IMR-90 (cell line): ENCODE data around the gene CLIC4. TPM values are rescaled to one million over a fixed set of nuclear protein-coding genes. Genes with fewer than 3 reads are reported as not detected.
"Not testable (repeated sequence)": the region's sequence is repeated elsewhere in the genome, so short reads cannot be mapped to it uniquely, and the experiment has no call there.

Experiments used
- ATAC-seq: fragments of 200-7000 bp; cut with Tn5 transposase; 2 replicates; pipeline ENCODE4 v1.9.1; 2020; ENCODE audit warnings: low read depth, mild to moderate bottlenecking, moderate library complexity
- BruUV-seq: library from RNA; stranded (reverse); fragments of 400-500 nt; replicated peaks from 2 replicates; lab custom pipeline; 2021; lab: Mats Ljungman, UMichigan
- CTCF ChIA-PET: fragments of 300-600 bp; formaldehyde crosslinking; extraction: SDS; loops from one replicate; lab custom pipeline; 2021; ENCODE audit warnings: antibody characterized with exemption; lab: Yijun Ruan, JAX
- POLR2A ChIA-PET: fragments of 300-600 bp; sonication (Branson Sonifier 250); formaldehyde crosslinking; loops from one replicate; lab custom pipeline; 2022; ENCODE audit warnings: antibody characterized with exemption; ENCODE audit not compliant: unreplicated experiment; lab: Charles Lee
- DNase-seq: peaks from one replicate; pipeline ENCODE4 v3.0.0; 2013
- H2AFZ ChIP-seq: replicated peaks from 2 replicates; pipeline ENCODE3; 2013; ENCODE audit warnings: low read length, mild to moderate bottlenecking; ENCODE audit not compliant: poor library complexity
- H2AK5ac ChIP-seq: 2 replicates; pipeline ENCODE4 v1.6.1; 2013; ENCODE audit warnings: low read depth, low read length, inconsistent platforms
- H2AK9ac ChIP-seq: replicated peaks from 2 replicates; pipeline ENCODE3; 2013; ENCODE audit warnings: mild to moderate bottlenecking, low read depth, low read length, moderate library complexity; ENCODE audit not compliant: poor library complexity
- H2BK120ac ChIP-seq: 2 replicates; pipeline ENCODE4 v1.6.1; 2013; ENCODE audit warnings: low read depth, low read length, inconsistent platforms
- H2BK15ac ChIP-seq: 3 replicates; pipeline ENCODE4 v1.6.1; 2013; ENCODE audit warnings: low read depth, low read length, inconsistent platforms
- H2BK20ac ChIP-seq: 2 replicates; pipeline ENCODE4 v1.6.1; 2013; ENCODE audit warnings: low read depth, mild to moderate bottlenecking, inconsistent platforms, low read length, moderate library complexity
- H2BK5ac ChIP-seq: 2 replicates; pipeline ENCODE4 v1.6.1; 2013; ENCODE audit warnings: mild to moderate bottlenecking, low read depth, low read length, inconsistent platforms; ENCODE audit not compliant: poor library complexity, severe bottlenecking
- H3K14ac ChIP-seq: replicated peaks from 2 replicates; pipeline ENCODE4 v1.6.1; 2013; ENCODE audit warnings: low read depth, low read length, inconsistent platforms
- H3K18ac ChIP-seq: 2 replicates; pipeline ENCODE4 v1.6.1; 2013; ENCODE audit warnings: low read depth, low read length, control low read depth
- H3K23ac ChIP-seq: 2 replicates; pipeline ENCODE4 v1.6.1; 2013; ENCODE audit warnings: low read depth, low read length, inconsistent platforms
- H3K27ac ChIP-seq: 2 replicates; pipeline ENCODE4 v1.5.1; 2013; ENCODE audit warnings: mild to moderate bottlenecking, control low read depth, low read length; ENCODE audit not compliant: insufficient read depth
- H3K27me3 ChIP-seq: 2 replicates; pipeline ENCODE4 v1.6.1; 2013; ENCODE audit warnings: low read length; ENCODE audit not compliant: control insufficient read depth, insufficient read depth
- H3K36me3 ChIP-seq: 2 replicates; pipeline ENCODE4 v1.6.1; 2013; ENCODE audit warnings: low read length, mixed read lengths; ENCODE audit not compliant: control insufficient read depth, insufficient read depth
- H3K4ac ChIP-seq: 2 replicates; pipeline ENCODE4 v1.6.1; 2013; ENCODE audit warnings: low read depth, low read length, inconsistent platforms
- H3K4me1 ChIP-seq: 2 replicates; pipeline ENCODE4 v1.6.1; 2013; ENCODE audit warnings: low read length, mixed read lengths; ENCODE audit not compliant: control insufficient read depth, insufficient read depth
- H3K4me2 ChIP-seq: 2 replicates; pipeline ENCODE4 v1.6.1; 2013; ENCODE audit warnings: low read depth, mild to moderate bottlenecking, control low read depth, low read length, moderate library complexity
- H3K4me3 ChIP-seq: 2 replicates; pipeline ENCODE4 v1.5.1; 2013; ENCODE audit warnings: low read depth, mild to moderate bottlenecking, control low read depth, low read length, moderate library complexity; ENCODE audit not compliant: insufficient read depth
- H3K56ac ChIP-seq: 2 replicates; pipeline ENCODE4 v1.6.1; 2013; ENCODE audit warnings: low read length, inconsistent platforms; ENCODE audit not compliant: insufficient read depth; ENCODE audit errors: extremely low read depth
- H3K79me1 ChIP-seq, 2 experiments: 2 replicates each; pipeline ENCODE4 v1.6.1; 2013; ENCODE audit warnings: low read length in 2 of 2, inconsistent platforms in 1 of 2, low read depth in 1 of 2
- H3K9ac ChIP-seq: 2 replicates; pipeline ENCODE4 v1.6.1; 2013; ENCODE audit warnings: low read depth, low read length, control low read depth
- H3K9me1 ChIP-seq: 2 replicates; pipeline ENCODE4 v1.6.1; 2013; ENCODE audit warnings: low read length, inconsistent platforms; ENCODE audit not compliant: insufficient read depth
- H3K9me3 ChIP-seq: 2 replicates; pipeline ENCODE4 v1.6.1; 2013; ENCODE audit warnings: low read length; ENCODE audit not compliant: control insufficient read depth, insufficient read depth
- H4K20me1 ChIP-seq: 2 replicates; pipeline ENCODE4 v1.6.1; 2013; ENCODE audit warnings: low read length, inconsistent platforms; ENCODE audit not compliant: insufficient read depth
- H4K5ac ChIP-seq: 2 replicates; pipeline ENCODE4 v1.6.1; 2013; ENCODE audit warnings: mild to moderate bottlenecking, low read depth, low read length, control low read depth
- H4K8ac ChIP-seq, 2 experiments: 2 replicates each; pipeline ENCODE4 v1.6.1; 2013; ENCODE audit warnings: low read depth in 2 of 2, low read length in 2 of 2, control low read depth in 1 of 2, inconsistent platforms in 1 of 2
- H4K91ac ChIP-seq: 2 replicates; pipeline ENCODE4 v1.6.1; 2013; ENCODE audit warnings: low read depth, low read length, inconsistent platforms; ENCODE audit not compliant: insufficient read depth
- CTCF ChIP-seq: conservative IDR thresholded peaks from 2 replicates; pipeline ENCODE4 v1.5.1; 2012; ENCODE audit warnings: mild to moderate bottlenecking, low read depth, low read length, improper control_type of control experiment
- MAFK ChIP-seq: IDR thresholded peaks from 2 replicates; pipeline ENCODE4 v1.6.1; 2012; ENCODE audit warnings: low read depth, low read length, improper control_type of control experiment
- WGBS, 2 experiments: methylation state at CpG; one replicate each; pipeline versions ENCODE4 v1.1.5 to v1.1.7; 2013; ENCODE audit warnings: missing lambda C conversion rate in 2 of 2; ENCODE audit not compliant: insufficient read length in 1 of 2; ENCODE audit errors: extremely low coverage in 2 of 2; 5-methylcytosine and 5-hydroxymethylcytosine counted together
- dilution Hi-C: fragments of 300-500 bp; cut with HindIII; formaldehyde crosslinking; loops from one replicate; pipeline ENCODE4 v1.14.3; 2018; ENCODE audit warnings: low sequenced_read_pairs; ENCODE audit not compliant: unreplicated experiment
- in situ Hi-C: fragments of 300-500 bp; cut with MboI; formaldehyde crosslinking; loops from 3 replicates; pipeline ENCODE4 v1.14.3; 2019; ENCODE audit warnings: low sequenced_read_pairs, inconsistent platforms, mixed read lengths
- intact Hi-C: fragments of 100-400 bp; cut with micrococcal nuclease; formaldehyde crosslinking; loops from 2 replicates; pipeline ENCODE4 v1.10.0; 2022
- polyA plus RNA-seq, 3 experiments: library from polyadenylated mRNA; depleted of rRNA; stranded (reverse); fragments of >200 nt; gene quantifications; 2 replicates each; pipeline ENCODE4 v1.2.3, GENCODE V29; 2012; ENCODE audit warnings: low replicate concordance in 1 of 3
- total RNA-seq: library from RNA; depleted of rRNA; stranded (reverse); fragments of >200 nt; gene quantifications from 2 replicates; pipeline ENCODE4 v1.2.3, GENCODE V29; 2012

Gene CLIC4
- total and polyA plus RNA-seq, 2 of the 4 experiments (the other 2 are of a cell fraction): 242 to 392 TPM

GRCh38 chr1:24793447-24794129, 48.3 kb downstream of the CLIC4 start:
- no peak overlapping the region for H2AK5ac ChIP-seq
- peak overlapping the region; percentile 20; the same call in 1 of the 2 replicates for H3K4ac ChIP-seq
- H3K4me1 ChIP-seq: peaks cover 12% of the 10 kb centered on the region
- ChIA-PET CTCF (interaction anchor here (0.6 to 1.3 kb wide), 3 partner anchors 22 to 475 kb away, joined by 3 read pairs; no protein-coding TSS in a partner anchor), POLR2A (interaction anchor here (0.7 kb wide), 1 partner anchor 23 kb away, joined by 5 read pairs; no protein-coding TSS in a partner anchor)
- H3K27ac ChIP-seq: peak overlapping the region; percentile 91; the same call in 1 of the 2 replicates
- H3K56ac ChIP-seq: peak overlapping the region; percentile 33
- H2BK120ac ChIP-seq: peak overlapping the region; percentile 33; the same call in 1 of the 2 replicates
- BruUV-seq: no TSS peak
- peak overlapping the region; percentile 95 for H3K18ac ChIP-seq
- ATAC-seq: peak; percentile 82
- H3K4me3 ChIP-seq: no peak overlapping the region; the same call in 1 of the 2 replicates
- intact Hi-C loops: loop anchor here (2.0 kb wide), 1 partner anchor 23 kb away; no protein-coding TSS in a partner anchor
- H4K5ac ChIP-seq: peak overlapping the region; percentile 86
- peak overlapping the region in 1 of 2 experiments; percentile 48; a peak in 2 of 4 replicates for H4K8ac ChIP-seq
- dilution Hi-C loops: no loop called here
- in situ Hi-C loops: no loop called here
- H2BK15ac ChIP-seq: 0 out of 3 replicates have a peak overlapping the region, but pooled peaks have one; percentile 8
- no peak overlapping the region for H4K91ac ChIP-seq
- H2AK9ac ChIP-seq: no peak overlapping the region
- peak overlapping the region; percentile 54; the same call in 1 of the 2 replicates for H3K14ac ChIP-seq
- TF ChIP-seq CTCF (no peak), MAFK (peak; percentile 56)
- H2BK5ac ChIP-seq: peak overlapping the region; percentile 95
- no CpG with 5 or more reads among the region's 4 CpGs for WGBS, 2 experiments
- H2AFZ ChIP-seq: no peak overlapping the region
- peaks cover 87% of the 10 kb centered on the region for H4K20me1 ChIP-seq
- peak overlapping the region; percentile 70; the same call in 1 of the 2 replicates for H3K23ac ChIP-seq
- peaks cover 10% of the 10 kb centered on the region for H3K9me1 ChIP-seq
- H3K4me2 ChIP-seq: peak overlapping the region; percentile 79
- peak; percentile 90 for DNase-seq
- peaks cover 0 to 42% of the 10 kb centered on the region in 2 experiments; a peak in 2 of 4 replicates for H3K79me1 ChIP-seq
- H3K36me3 ChIP-seq: peaks cover 10% of the 10 kb centered on the region
- H3K9me3 ChIP-seq: no peaks in the 10 kb centered on the region
- peak overlapping the region; percentile 60; the same call in 1 of the 2 replicates for H3K9ac ChIP-seq
- H2BK20ac ChIP-seq: peak overlapping the region; percentile 10; the same call in 1 of the 2 replicates
- H3K27me3 ChIP-seq: no peaks in the 10 kb centered on the region

GRCh38 chr1:24794130-24794502, 48.9 kb downstream of the CLIC4 start:
- peak overlapping the region; percentile 29; the same call in 1 of the 2 replicates for H2BK120ac ChIP-seq
- H3K4me3 ChIP-seq, dilution Hi-C loops, H3K9me1 ChIP-seq, H3K9ac ChIP-seq, H3K36me3 ChIP-seq, DNase-seq, H2AFZ ChIP-seq, H2AK9ac ChIP-seq, H4K91ac ChIP-seq, ATAC-seq, H3K4ac ChIP-seq, H2BK15ac ChIP-seq, H3K56ac ChIP-seq, H4K5ac ChIP-seq, intact Hi-C loops, H3K27me3 ChIP-seq, H3K9me3 ChIP-seq, H3K27ac ChIP-seq, in situ Hi-C loops, H2AK5ac ChIP-seq, H3K14ac ChIP-seq: not testable (repeated sequence)
- TSS peak; percentile 73 for BruUV-seq
- peak overlapping the region; percentile 95 for H2BK5ac ChIP-seq
- H3K4me1 ChIP-seq: peaks cover 12% of the 10 kb centered on the region
- peak overlapping the region; percentile 4; the same call in 1 of the 2 replicates for H3K4me2 ChIP-seq
- POLR2A ChIA-PET: interaction anchor here (0.7 kb wide), 1 partner anchor 23 kb away, joined by 5 read pairs; no protein-coding TSS in a partner anchor
- no CpG with 5 or more reads among the region's 2 CpGs for WGBS, 2 experiments
- peaks cover 82% of the 10 kb centered on the region for H4K20me1 ChIP-seq
- CTCF ChIA-PET: interaction anchor here (0.6 to 0.7 kb wide), 2 partner anchors 22 to 476 kb away, joined by 3 read pairs; no protein-coding TSS in a partner anchor
- peak overlapping the region; percentile 10; the same call in 1 of the 2 replicates for H2BK20ac ChIP-seq
- H4K8ac ChIP-seq: peak overlapping the region in 1 of 2 experiments; percentile 48; a peak in 1 of 4 replicates
- peaks cover 0 to 36% of the 10 kb centered on the region in 2 experiments; a peak in 2 of 4 replicates for H3K79me1 ChIP-seq
- H3K18ac ChIP-seq: peak overlapping the region; percentile 76; the same call in 1 of the 2 replicates
- peak overlapping the region; percentile 70; the same call in 1 of the 2 replicates for H3K23ac ChIP-seq
